ENCODE data around the gene SRRM5.

- TF ChIP-seq L3MBTL2 (conservative IDR thresholded peaks at IDR 0.05) (no peak), TARDBP (IDR thresholded peaks at IDR 0.05) (no peak), BHLHE40 (IDR thresholded peaks at IDR 0.05; ENCODE audit: borderline replicate concordance) (no peak), HDGF (IDR thresholded peaks at IDR 0.05; ENCODE audit: borderline replicate concordance) (no peak), ARNT (IDR thresholded peaks at IDR 0.05) (no peak), FOXM1 (IDR thresholded peaks at IDR 0.05; ENCODE audit: borderline replicate concordance) (no peak), PKNOX1 (IDR thresholded peaks at IDR 0.05) (no peak), ELF4 (IDR thresholded peaks at IDR 0.05) (no peak)
Observed at GRCh38 chr19:43660301-43660970, 48.5 kb downstream of the SRRM5 start.
